Neural progenitor cell (in vitro differentiated cells): ENCODE data around the gene GJB1.

Source experiments
- CTCF ChIP-seq: fragments of 200-600 bp; sonication (generic); IDR thresholded peaks from 2 replicates; pipeline ENCODE4 v1.5.1; 2017; ENCODE audit warnings: antibody characterized with exemption, mild to moderate bottlenecking
- EZH2 ChIP-seq: fragments of 200-600 bp; sonication (generic); IDR thresholded peaks from 2 replicates; pipeline ENCODE4 v1.6.1; 2017; ENCODE audit warnings: antibody characterized with exemption, mild to moderate bottlenecking, moderate library complexity
- EZH2phosphoT487 ChIP-seq: fragments of 200-600 bp; sonication (generic); IDR thresholded peaks from 2 replicates; pipeline ENCODE4 v1.6.1; 2017; ENCODE audit warnings: antibody characterized with exemption

GRCh38 chrX:71173440-71173839 is 49.6 kb upstream of the GJB1 start:
- no peak for TF ChIP-seq CTCF
- TF ChIP-seq EZH2phosphoT487, result no peak
- no peak for TF ChIP-seq EZH2
